GM21825 (cell line): ENCODE measurements around the gene SLIT1.
A peak's percentile ranks its signal among the peaks of the same experiment; 100 is the strongest.

Experiments used
- ATAC-seq: cut with Tn5 transposase; IDR thresholded peaks from one replicate; pipeline ENCODE4 v1.9.1; 2021; ENCODE audit warnings: mild to moderate bottlenecking, moderate library complexity; ENCODE audit not compliant: unreplicated experiment

Gene SLIT1

DNA sequence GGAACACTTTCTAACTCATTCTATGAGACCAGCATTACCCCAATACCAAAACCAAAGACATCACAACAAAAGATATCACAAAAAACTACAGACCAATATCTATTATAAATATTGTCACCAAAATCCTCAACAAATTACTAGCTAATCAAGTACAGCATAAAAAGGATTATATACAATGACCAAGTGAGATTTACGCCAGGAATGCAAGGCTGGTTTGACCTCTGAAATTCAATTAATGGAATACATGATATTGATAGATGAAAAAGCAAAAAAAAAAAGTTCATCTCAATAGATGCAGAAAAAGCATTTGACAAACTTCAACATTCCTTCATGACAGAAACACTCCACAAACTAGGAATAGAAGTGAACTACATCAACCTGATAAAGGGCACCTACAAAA lies 178.3 kb downstream of the SLIT1 start:
- ATAC-seq = no peak

DNA sequence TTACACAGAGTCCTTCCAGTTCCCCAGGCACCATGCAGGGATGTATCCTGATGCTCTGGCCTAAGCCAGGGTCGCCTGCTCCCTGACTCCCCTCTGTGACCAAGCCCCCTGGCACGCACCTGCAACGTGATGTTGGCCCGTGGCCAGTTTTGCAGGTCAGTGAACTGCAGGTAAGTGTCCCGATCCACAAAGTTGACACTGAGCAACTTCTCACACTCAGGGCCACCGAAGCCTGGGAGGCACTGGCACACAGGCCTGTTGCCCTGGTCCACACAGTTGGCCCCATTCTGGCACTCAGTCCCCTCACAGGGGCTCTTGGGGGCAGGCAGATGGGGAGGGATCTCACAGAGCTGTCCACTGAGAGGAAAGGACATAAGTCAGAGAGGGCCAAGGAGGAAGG lies 179.4 kb downstream of the SLIT1 start:
- ATAC-seq = no peak

DNA sequence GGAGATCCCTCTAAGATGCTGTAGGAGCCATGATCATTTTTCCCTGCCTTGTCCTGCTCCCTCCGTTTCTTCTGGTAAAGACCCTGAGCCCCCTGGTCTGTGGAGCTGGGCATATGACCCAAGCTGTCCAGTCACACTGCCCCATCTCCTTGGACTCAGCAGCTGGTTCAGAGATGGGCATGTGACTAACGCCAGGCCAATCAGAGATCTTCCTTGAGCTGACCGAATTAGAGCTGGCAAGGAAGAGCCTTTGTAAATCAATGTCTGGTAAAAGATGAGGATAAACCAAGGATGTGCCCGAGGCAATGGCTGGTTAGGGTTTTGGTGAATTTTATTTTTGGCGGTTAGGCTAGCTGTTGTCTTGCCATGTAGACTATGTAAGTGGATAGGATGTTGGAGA lies 180.4 kb downstream of the SLIT1 start:
- ATAC-seq = no peak

DNA sequence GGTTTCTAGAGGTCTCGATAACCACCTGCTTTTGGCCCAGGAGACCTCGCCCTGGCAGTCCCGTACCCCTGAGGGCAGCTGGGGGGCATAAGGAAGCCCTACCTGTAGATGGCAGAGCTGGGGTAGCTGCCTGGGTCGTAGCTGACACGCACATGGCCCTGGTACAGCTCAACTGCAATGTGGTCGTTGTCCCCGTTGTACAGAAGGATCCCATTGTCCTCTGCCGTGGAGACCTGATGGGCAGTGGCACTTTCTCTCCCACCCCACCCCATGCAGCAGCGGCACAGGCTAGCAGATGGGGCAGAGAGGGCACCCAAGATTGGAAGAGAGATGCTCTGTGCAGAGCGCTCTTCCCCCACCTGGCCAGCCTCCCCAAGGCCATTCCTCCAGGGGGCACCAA lies 181.2 kb downstream of the SLIT1 start:
- ATAC-seq = no peak

DNA sequence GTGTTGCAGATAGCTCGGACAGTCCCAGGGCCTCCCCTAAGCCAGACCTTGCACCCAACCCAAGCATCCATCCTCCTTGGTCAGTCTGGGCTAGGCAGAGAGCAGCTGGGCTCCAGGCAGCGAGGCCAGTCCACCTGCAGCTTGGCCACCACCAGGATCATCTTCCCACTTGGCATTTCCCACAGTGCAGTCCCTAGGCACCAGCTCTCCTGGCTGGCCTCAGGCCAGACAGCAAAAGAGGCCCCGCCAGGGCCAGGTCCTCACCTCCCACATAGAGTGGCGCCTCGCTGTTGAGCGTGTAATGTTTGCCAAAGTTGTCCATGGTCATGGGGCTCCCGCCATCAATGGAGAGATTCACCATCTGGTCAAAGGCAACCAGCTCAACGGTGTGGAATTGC lies 182.0 kb downstream of the SLIT1 start:
- no peak for ATAC-seq

DNA sequence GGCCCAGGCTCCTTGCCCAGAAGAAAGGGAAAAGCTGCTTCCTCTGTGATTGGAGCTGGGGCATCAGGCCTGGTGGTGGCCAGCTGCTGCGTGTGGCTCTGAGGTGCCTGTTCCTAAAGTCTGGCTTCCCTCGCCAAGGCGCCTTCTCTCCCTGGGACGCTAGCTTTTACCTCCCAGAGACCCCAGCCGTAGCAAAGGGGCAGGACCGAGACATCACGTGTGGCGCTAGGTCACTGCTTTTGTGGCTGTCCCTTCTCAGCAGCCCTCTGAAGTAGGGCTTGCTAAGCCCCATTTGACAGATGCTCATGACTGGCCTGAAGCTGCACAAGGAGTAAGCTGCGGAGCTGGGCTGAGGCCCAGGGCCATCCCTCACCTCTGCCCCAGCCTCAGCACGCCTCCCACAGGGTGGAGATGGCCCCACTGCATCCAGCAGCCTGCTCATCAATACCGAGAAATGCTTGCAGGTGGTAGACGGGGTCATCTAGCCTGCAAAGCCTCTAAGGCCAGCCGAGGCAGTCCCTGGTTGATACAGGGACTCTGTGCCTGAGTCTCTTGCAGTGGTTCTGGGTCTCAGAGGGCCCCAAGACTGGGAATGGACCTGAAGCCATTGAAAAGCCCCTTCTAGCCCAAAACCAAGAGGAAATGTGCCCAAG lies 182.5 kb downstream of the SLIT1 start:
- ATAC-seq = no peak

DNA sequence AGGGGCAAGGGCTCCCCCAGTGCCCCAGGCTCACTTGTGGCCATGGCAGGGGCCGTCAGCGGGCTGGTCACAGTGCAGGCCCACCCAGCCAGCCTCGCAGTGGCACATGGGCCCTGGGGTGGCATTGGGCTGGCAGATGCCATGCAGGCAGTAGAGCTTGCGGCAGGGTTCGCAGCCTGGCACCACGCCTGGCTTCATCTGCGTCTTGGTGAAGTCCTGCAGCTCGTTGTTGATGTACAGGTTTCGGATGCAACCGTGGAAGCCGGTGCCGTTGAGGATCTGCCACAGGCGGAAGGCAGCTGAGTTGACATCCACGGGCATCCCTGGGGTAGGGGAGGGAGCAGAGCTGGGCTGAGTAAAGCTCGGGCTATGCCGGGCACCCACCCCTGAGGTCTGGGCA lies 183.1 kb downstream of the SLIT1 start:
- no peak for ATAC-seq

DNA sequence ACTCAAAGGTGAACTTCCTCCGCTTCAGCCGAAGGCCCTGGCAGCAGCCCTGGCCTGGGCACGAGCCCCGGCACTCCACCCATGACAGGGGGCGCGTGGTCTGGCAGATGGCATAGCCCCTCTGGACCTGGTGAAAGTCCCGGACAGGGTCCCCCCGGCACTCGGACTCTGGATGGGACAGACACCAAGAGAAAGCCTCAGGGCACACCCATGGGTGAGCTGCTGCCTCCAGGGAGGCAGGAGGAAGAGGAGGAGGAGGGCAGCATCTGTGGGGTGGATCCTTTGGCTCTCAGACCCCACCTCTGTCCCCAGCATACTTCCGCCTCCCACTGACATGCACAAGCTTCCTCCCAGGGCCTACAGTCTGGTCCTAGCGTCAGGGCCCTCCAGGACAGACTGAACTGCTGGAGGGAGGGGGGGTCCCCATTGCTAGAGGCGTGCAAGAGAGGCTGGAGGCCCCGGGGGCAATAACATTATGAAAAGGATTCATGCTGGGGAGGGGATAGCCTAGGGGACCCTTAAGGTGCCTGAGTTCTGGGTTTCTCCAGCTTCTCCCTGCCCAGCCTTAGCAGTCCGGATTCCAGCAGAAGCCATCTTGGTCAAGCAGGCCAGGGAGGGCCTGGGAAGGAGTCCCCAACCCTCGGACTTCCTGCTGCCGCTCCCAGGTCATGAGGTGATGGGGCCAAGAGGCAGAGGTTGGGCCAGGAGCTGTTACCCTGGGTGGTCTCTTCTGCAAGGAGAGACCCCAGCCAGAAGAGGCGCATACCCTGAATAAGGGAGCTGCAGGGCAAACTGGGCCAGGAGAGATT lies 184.4 kb downstream of the SLIT1 start:
- ATAC-seq = no peak

DNA sequence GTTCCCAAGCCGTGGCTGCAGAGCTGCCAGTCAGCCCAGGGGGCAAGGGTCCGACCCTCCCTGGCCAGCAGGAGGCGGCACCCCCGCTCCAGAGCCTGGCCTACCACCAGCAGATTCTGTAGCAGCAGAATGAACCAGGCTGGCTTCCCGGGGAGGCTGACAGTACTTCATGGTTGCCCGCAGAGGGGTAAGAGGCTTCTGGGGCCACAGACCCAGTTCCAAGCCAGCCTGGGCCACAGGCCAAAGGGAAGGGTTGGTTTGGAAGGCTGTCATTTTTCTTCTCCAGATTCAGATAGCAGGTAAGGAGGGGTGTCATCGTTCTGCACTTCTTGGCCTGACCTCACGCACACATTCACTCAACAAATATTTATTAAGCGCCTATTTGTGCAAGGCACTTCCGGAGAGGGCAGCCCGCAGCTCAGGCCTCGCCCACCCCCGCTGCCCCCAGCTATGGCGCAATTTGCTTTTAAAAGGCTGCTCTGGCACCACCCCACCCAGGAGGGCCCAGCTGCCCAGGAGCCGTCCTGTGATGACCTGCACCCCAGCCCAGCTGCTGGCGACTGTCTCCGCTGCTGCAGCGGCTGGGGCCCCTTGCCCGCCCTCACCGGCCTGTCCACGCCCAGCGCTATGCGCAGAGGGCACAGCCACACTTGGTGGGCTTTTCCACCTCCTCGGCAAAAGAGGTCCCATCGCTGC lies 185.1 kb downstream of the SLIT1 start:
- ATAC-seq = no peak

DNA sequence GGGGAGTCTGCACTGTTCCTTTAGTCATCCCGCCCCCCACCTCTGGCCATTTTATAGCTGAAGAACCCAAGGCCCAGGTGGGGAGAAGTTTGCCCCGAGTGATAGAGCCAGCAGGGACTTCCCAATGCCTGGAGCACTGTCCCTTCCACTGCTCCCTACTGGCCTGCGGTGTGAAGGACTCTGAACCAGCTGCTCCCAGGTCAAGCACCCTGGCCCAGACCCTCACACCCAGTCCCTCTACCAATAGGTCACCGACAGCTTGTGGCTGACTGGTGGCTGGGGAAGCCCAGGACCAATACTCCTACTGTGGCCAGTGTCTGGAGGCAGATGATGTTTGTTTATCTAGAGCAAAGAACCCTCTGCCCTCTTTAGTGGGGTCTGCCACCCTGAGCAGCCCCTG lies 185.8 kb downstream of the SLIT1 start:
- ATAC-seq = no peak

DNA sequence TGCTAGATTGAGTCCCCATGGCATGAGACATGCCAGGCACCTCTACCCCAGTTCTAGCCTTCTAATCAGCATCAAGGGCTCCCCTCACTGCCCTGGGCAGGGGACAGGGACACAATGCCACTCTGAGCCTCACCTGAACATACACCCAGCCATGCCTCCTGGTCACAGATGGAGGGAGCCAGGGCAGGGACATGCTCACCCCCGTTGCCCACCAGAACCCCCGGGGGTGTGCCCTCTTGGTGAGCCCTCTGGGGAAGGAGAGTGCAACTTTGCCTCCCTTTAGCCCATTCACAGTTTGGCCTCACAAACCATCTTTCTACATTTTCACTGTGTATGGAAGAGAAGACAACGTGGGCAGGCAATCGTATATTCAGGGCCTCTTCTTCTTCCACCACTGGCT lies 186.4 kb downstream of the SLIT1 start:
- no peak for ATAC-seq

DNA sequence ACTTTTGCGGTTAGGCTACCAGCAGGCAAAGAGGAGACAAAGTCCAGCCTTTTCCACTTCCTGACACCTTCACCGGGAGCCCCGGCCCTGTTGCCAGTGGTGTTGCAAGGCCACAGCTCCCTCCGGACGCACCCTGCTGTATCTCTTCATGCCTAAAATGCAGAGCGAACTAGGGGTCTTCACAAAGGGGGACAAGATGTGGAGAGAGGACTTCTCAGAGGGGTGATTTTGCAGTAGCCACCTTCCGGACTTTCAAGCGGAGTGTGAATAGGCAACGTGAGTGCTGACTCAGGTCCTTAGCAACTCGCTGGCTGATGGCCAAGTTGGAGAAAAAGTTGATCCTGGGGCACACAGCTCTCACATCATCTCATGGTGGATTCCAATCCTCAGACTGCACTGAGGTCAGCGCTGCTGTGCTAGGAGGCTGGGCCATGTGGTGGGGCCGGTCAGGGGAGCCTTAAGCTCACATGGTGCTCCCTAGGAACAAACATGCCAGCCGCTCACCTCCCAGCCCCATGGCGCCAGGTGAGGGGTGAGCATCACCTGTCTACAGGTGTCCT lies 187.3 kb downstream of the SLIT1 start:
- ATAC-seq = no peak

DNA sequence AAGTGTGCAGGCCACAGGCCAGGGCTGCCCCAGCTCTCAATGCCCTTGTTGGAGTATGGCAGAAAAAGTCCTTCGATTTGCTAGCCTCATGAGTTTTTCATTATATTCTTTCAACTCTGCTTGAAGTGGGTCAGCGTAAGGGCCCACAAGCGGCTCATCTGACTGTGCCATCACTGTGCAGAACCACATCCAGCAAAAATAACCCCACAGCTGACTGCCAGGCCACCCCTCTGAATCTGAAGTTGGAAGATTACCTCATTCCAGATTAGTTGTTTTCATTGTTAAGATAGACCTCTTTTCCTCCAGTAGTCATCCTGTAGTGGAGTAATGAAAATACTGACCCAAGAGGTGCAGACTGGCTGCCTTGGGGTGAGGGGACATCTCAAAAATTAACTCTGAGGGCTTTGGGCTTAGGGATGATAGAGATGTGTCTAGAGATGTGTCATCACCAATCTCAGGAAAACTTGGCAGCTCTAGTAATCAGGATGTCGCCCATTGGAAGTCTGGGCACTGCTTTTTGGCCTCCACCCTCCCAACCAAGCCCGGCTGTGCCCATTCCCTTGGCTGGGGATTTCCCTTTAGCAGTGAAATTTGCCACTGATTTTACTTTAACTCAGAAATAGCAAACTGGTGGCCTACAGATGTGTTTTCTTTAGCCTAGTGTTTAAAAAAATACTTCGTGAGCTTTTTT lies 189.3 kb downstream of the SLIT1 start:
- no peak for ATAC-seq

DNA sequence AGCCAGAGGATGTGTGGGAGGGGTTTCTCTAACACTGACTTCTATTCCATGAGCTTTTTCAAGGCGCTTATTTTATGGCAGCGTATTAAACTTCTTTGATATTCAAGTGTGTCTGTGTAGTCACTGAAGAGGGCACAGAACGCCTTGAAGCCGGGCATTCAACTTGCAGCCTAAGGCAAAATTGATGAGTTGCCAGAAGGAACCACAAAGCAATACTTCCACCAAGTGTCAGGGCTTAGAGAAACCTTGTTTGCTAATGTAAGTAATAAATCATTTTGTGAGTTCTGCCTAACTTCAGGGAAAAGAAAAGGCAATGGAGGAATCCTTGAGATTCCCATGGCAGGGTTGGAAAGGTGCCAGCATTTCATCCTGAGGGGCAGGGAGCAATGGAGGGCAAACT lies 189.9 kb downstream of the SLIT1 start:
- no peak for ATAC-seq

DNA sequence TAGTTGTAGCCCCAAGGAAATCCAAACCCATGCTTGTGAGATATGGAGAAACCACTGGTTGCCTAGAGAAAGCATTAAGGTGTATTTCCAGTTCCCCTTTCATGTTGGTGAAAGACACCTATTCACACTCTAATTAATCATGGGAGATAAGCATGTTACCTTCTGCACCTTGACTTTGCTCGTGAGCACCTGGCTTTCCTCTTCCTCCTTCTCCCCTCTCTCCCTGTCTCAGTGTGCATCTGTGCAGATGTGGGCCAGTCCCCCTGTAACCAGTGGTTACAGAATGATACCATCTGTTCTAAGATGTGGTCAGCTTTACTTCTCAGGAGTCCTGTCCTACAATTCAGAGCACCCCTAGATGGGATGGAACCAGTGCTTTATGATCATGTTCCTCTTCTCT lies 193.0 kb downstream of the SLIT1 start:
- peak; percentile 68 for ATAC-seq

DNA sequence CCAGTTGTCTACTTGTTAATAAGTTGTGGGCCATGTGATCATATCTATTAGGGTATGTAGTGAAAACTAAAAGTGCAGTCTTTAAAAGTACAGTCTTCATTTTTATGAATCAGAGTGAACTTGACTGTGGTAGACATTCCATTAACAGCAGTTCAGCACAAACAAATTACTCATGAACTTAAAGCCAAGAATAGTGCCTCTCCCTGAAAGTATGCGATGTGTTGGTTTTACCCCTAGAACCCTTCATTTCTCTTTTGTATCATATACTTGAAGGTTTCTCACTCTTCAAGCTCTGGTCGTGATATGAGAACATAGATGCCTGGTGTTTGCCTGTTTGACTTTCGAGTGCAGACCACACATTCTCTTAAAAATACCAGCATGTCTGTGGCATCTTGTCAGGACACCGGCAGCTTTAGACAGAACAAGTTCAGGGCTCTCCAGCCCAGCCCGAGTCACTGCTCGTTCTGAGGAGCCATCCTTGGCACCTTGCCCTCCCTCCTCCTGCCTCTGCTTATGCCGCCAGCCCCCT lies 194.4 kb downstream of the SLIT1 start:
- ATAC-seq = no peak

DNA sequence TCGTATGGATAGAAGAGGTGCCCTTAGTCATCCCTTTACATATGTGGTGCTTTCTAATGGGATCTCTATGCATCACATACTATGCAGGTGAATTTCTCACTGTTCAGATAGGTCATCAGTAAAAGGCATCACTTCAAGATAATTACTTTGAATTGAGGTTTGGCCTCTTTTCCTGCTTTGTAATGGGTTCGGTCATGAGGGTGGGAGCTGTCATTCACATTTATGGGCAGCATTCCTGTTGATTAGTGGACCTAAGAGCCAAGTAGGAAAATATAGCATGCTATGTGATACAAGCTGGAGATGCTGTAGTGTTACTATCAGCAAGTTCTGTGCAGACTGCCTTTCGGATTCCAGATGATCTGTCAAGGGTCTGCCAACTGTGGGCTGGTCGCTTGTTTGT lies 197.3 kb downstream of the SLIT1 start:
- ATAC-seq = no peak

DNA sequence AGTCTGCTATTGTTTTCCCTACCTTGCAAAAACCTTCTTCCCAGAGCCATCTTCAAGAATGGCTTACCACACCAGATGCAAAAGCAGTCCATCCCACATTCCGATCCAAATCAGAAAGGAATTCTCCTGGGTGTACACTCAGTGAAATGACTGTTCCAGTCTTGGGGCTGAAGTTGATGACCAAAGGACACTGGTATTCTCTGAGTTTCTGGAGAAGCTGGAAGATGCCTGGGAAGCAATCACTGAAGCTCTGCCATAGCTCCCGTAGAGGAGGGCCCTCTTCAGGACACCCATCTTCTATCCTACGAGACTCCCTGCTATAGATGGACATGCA lies 197.9 kb downstream of the SLIT1 start:
- ATAC-seq = no peak

DNA sequence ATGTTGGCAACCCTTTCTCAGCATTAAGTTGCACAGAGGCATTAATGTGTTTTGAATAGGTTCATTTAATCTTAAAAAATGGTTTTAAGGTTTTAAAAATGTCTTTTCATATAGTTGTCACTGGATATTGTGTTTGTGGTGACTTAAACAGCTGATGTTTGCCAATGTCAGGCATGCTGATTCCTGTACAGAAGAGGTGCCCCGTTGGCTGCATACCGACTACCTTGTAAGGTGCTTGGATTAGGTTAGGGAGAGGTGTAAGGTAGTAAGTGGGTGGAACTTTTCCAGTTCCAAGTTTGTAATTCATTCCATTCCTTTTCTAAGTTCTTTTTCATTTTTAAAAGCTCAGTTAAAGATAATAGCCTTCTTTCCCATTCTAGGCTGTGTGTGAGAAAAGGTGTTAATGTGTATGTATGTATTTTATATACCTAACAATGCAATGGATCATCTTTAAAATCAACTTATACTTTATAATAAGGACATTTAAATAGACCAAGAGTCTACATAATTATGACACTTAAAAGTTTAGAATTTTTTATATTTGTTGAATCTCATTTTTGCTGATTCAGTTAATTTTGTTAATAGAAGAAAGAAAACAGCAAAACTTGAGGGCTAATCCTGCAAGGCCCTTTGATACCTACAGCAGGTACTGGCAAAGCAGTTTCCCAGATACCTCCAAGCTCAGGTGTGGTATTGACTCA lies 198.5 kb downstream of the SLIT1 start:
- ATAC-seq = no peak

DNA sequence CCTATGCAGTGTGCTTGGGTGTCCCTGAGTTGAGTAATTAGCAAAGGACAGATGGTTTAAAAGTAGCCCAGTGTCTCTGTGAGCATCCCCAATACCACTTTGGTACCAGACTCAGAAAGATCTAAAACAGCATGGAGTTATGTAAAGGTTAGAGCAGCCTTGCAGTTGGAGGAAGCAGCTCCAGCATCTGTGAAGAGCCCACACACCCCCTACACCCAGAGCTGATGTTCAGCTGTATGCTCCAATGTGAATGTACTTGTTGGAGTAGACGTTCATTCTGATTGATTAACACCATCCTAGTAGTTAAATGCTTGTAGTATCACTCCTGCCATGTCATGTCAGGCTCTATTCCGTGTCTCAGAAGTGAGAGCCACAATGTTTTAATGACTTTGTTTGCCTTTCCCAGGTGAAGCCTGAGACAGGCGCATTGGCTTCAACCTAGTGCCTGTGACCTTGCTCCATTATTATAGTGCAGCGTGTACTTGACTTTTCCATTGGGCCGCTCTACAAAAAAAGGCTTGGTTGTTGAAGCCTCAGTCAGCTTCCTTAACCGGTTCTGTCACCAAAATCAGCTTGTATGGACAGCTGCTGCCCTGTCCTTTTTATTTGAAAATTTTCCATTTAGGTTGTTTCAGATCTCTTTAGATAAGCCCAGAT lies 199.4 kb downstream of the SLIT1 start:
- no peak for ATAC-seq
